Measurements from ENCODE around the gene EPN1. TPM values are rescaled to one million over a fixed set of nuclear protein-coding genes. Genes with fewer than 3 reads are reported as not detected.

EPN1 gene
- polyA plus RNA-seq, 1 donor (not counting 4 experiments of a cell fraction or from before 2014, with no cell fraction given), result 23.3 TPM

DNA sequence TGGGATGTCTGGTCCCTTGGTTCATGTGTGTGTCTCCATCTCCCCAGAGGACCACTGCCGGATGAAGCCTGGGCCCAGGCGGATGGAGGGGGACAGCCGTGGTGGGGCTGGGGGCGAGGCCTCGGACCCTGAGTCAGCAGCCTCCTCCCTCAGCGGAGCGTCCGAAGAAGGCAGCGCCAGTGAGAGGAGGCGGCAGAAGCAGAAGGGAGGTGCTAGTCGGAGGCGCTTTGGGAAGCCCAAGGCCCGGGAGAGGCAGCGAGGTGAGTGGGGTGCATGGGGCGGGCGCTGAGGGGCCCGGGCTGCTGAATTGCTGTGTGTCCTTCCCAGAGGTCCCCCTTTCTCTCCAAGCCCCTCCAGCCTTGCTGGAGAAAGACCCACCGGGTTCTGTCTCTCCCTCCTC lies 23.8 kb upstream of the EPN1 start:
- Histone ChIP-seq H3K4me2 (ENCODE audit: control insufficient read depth, extremely low read depth, insufficient read depth, low read depth, low read length) (no peak overlapping the region), H3K4me3 (ENCODE audit: control insufficient read depth in 2 of 3, extremely low read depth in 1 of 3, insufficient read depth in 2 of 3, low read depth in 1 of 3, low read length in 3 of 3) (no peak overlapping the region), H3K27me3 (ENCODE audit: control insufficient read depth, extremely low read depth, insufficient read depth, low read length) (no peaks in the 10 kb centered on the region), H3K4me1 (ENCODE audit: control insufficient read depth, extremely low read depth, insufficient read depth, low read length) (peaks cover 12% of the 10 kb centered on the region), H3K36me3 (ENCODE audit: control insufficient read depth in 2 of 2, extremely low read depth in 1 of 2, insufficient read depth in 2 of 2, low read length in 2 of 2) (peaks cover 3 to 7% of the 10 kb centered on the region in 2 experiments), H3K27ac (ENCODE audit: control insufficient read depth, insufficient read depth, low read length) (no peak overlapping the region), H3K79me2 (ENCODE audit: control insufficient read depth, insufficient read depth, low read length) (peaks cover 14% of the 10 kb centered on the region), H4K20me1 (ENCODE audit: control insufficient read depth, extremely low read depth, insufficient read depth, low read length) (no peaks in the 10 kb centered on the region), H3K9me1 (ENCODE audit: control insufficient read depth, extremely low read depth, insufficient read depth, low read length) (no peaks in the 10 kb centered on the region), H3K9ac (ENCODE audit: control insufficient read depth, extremely low read depth, insufficient read depth, low read length) (no peak overlapping the region), H2AFZ (ENCODE audit: control insufficient read depth, low read length) (no peak overlapping the region), H3K9me3 (ENCODE audit: control insufficient read depth, low read depth, low read length) (no peaks in the 10 kb centered on the region)
- TF ChIP-seq, protein P1, sequence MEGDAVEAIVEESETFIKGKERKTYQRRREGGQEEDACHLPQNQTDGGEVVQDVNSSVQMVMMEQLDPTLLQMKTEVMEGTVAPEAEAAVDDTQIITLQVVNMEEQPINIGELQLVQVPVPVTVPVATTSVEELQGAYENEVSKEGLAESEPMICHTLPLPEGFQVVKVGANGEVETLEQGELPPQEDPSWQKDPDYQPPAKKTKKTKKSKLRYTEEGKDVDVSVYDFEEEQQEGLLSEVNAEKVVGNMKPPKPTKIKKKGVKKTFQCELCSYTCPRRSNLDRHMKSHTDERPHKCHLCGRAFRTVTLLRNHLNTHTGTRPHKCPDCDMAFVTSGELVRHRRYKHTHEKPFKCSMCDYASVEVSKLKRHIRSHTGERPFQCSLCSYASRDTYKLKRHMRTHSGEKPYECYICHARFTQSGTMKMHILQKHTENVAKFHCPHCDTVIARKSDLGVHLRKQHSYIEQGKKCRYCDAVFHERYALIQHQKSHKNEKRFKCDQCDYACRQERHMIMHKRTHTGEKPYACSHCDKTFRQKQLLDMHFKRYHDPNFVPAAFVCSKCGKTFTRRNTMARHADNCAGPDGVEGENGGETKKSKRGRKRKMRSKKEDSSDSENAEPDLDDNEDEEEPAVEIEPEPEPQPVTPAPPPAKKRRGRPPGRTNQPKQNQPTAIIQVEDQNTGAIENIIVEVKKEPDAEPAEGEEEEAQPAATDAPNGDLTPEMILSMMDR (optimal IDR thresholded peaks at IDR 0.05 in 1 of 3, IDR thresholded peaks at IDR 0.05 in 1 of 3, conservative IDR thresholded peaks at IDR 0.05 in 1 of 3; ENCODE audit: extremely low read depth in 1 of 3, insufficient read depth in 2 of 3, low read length in 3 of 3), result no peak
- TF ChIP-seq EZH2 (IDR thresholded peaks at IDR 0.05; ENCODE audit: low read length), result no peak
- FAIRE-seq (no peak), DNase-seq (ENCODE audit: low read depth, low spot score) (no peak)
- dilution Hi-C loops (cut with MboI; ENCODE audit: extremely low pct_ligation_motif_present, low sequenced_read_pairs), result no loop called here

DNA sequence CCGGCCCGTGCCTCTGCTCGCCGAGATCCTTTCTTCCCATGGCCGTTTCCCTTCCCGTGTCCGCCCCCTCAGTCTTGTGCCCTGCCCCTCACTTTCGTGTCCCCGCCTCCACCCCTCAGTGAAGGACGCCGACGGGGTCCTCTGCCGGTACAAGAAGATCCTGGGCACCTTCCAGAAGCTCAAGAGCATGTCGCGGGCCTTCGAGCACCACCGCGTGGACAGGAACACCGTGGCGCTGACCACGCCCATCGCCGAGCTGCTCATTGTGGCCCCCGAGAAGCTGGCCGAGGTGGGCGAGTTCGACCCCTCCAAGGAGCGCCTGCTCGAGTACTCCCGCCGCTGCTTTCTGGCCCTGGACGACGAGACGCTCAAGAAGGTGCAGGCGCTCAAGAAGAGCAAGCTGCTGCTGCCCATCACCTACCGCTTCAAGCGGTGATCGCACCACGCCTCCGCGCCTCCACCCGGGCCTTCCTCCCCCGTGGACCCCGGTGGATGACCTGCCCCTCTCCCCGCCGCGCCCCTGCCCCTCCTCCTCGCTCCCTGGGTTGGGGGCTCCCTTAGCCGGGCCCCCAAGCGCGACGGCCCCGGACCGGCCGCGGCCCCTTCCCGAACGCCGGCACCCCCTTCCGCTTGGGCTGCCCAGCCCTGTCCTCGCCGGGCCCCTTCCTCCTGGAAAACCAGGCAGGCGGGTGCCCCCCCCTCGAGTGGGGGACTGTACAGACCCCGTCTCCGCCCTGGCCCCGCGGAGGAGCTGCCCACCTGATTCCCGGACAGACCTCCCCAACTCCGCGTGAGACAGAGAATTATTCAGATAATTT lies 22.5 kb upstream of the EPN1 start:
- Histone ChIP-seq H2AFZ (ENCODE audit: control insufficient read depth, low read length) (no peak overlapping the region), H3K9me1 (ENCODE audit: control insufficient read depth, extremely low read depth, insufficient read depth, low read length) (no peaks in the 10 kb centered on the region), H3K27ac (ENCODE audit: control insufficient read depth, insufficient read depth, low read length) (no peak overlapping the region), H3K27me3 (ENCODE audit: control insufficient read depth, extremely low read depth, insufficient read depth, low read length) (no peaks in the 10 kb centered on the region), H3K36me3 (ENCODE audit: control insufficient read depth in 2 of 2, extremely low read depth in 1 of 2, insufficient read depth in 2 of 2, low read length in 2 of 2) (peaks cover 2 to 7% of the 10 kb centered on the region in 2 experiments), H3K9me3 (ENCODE audit: control insufficient read depth, low read depth, low read length) (no peaks in the 10 kb centered on the region), H3K4me2 (ENCODE audit: control insufficient read depth, extremely low read depth, insufficient read depth, low read depth, low read length) (no peak overlapping the region), H3K79me2 (ENCODE audit: control insufficient read depth, insufficient read depth, low read length) (peaks cover 26% of the 10 kb centered on the region), H3K9ac (ENCODE audit: control insufficient read depth, extremely low read depth, insufficient read depth, low read length) (peak overlapping the region; percentile 98), H3K4me3 (ENCODE audit: control insufficient read depth in 2 of 3, extremely low read depth in 1 of 3, insufficient read depth in 2 of 3, low read depth in 1 of 3, low read length in 3 of 3) (peak overlapping the region in 1 of 3 experiments; percentile 91), H4K20me1 (ENCODE audit: control insufficient read depth, extremely low read depth, insufficient read depth, low read length) (peaks cover 11% of the 10 kb centered on the region), H3K4me1 (ENCODE audit: control insufficient read depth, extremely low read depth, insufficient read depth, low read length) (peaks cover 21% of the 10 kb centered on the region)
- TF ChIP-seq EZH2 (IDR thresholded peaks at IDR 0.05; ENCODE audit: low read length), result no peak
- TF ChIP-seq, protein P1 (optimal IDR thresholded peaks at IDR 0.05 in 1 of 3, IDR thresholded peaks at IDR 0.05 in 1 of 3, conservative IDR thresholded peaks at IDR 0.05 in 1 of 3; ENCODE audit: extremely low read depth in 1 of 3, insufficient read depth in 2 of 3, low read length in 3 of 3), result no peak
- DNase-seq (ENCODE audit: low read depth, low spot score), result no peak
- dilution Hi-C loops (cut with MboI; ENCODE audit: extremely low pct_ligation_motif_present, low sequenced_read_pairs), result no loop called here
- no peak for FAIRE-seq
